Stimulated activated CD4-positive, alpha-beta T cell treated with anti-CD3 and anti-CD28 coated beads, Interleukin-4, amount 100 ng/mL, for 1 hour (primary cell): ENCODE data around the gene FBXO48.

Source experiments
- DNase-seq: peaks from one replicate; pipeline ENCODE4 v3.0.0-alpha.2; 2020

Gene FBXO48

DNA sequence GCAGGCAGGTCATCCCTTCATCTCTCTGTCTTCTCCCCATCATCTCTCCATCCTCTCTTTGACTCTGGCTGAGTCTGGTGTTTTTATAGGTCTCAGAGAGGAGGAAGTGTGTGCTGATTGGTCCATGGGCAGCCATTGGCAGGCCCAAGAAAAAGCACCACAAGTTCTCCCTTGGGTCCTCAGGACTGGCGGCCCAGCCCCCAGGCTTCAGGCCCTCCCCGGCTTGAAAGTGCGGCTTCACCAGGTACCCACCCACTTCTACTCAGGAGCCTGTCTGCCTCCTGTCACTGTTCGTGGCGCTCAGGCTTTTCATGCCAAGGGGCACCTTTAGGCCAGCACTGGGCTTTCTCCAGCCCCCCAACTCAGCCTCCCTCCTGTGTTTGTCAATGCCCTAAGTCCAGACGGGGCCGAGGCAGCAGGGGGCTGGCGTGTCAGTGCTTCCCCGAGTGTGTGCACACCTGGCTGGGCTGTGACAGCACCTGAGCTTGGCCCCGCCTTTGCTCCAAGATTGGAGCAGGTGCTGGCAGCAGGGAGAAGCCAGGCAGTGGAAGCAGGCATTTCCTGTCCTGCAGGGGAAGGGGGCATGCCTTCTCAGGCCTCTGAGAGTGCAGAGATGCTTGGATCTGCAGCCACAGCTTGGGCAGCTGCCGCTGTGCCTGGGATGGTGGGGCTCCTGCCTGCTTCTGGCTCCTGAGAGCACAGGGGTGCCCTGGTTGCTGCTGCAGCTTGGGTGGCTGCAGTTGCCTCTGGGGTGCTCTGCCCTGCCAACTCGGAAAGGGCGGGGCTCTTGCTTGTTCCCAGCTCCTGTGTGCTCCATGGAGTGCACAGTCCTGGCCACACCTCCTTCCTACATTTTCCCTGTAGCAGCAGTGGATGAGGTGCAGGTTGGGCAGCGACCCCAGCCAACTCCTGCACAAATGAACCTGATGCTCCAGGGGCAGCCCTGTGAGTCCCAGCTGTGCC is 34.1 kb downstream of the FBXO48 start:
- no peak for DNase-seq

DNA sequence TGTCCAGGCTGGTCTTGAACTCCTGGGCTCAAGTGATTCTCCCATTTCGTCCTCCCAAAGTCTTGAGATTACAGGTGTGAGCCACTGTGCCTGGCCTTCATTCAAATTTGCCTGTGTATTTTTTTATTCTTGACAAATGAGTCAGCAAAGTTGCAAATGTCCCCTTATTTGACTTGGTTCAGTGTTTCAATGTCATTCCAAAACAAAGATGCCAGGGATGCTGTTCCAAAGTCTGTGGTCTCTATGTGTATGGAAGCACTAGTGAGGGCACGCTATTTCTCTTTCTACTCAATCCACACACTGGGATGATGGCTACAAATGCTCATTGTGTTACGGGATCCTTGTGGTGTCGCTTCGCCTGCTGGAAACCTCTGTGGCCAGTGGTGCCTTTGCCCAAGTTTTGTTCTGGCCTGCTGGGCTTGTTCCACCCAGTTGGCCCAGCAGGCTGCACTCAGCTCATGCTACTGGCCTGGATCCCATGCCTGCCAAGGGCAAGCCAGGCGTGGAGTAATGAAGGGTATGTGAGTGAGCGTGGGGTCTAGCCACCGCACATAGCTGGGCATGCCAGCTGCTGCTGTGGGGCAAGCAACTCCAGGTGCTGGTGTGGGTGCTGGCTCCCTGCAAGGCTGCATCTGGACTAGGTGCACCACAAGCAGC is 35.6 kb downstream of the FBXO48 start:
- no peak for DNase-seq

DNA sequence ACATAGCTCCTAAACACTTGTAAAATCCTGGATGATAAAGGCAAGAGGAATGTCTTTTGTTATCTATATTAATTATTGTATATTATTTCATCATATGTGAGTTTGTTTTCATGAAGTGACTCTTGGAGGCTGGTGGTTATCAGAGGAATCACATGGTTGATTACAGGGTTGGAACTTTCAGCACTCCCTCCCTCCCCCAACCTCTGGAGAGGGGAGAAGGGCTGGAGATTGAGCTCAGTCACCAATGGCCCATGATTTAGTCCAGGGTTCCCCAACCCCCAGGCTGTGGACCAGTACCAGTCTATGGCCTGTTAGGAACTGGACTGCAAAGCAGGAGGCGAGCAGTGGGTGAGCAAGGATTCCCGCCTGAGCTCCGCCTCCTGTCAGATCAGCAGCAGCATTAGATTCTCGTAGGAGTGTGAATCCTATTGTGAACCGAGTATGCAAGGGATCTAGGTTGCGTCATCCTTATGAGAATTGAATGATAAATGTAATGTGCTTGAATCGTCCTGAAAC is 37.7 kb downstream of the FBXO48 start:
- DNase-seq: no peak

DNA sequence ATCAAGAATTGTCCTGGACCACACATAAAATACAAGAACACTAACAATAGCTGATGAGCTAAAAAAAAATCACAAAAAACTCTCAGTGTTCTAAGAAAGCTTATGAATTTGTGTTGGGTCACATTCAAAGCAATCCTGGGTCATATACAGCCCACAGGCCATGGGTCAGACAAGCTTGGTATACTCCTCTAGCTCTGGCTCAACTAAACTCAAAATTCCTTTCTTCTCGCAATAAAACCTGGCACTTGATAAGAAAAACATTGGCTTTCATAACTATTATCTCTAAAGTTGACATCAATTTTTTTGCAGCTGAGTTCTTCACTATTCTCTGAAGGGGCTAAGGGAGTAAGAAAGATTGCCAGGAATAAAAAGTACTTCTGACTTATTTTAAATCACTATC is 38.3 kb downstream of the FBXO48 start:
- DNase-seq: no peak

- DNase-seq: no peak
Observed at GRCh38 chr2:68428126-68428525, 39.0 kb downstream of the FBXO48 start.

DNA sequence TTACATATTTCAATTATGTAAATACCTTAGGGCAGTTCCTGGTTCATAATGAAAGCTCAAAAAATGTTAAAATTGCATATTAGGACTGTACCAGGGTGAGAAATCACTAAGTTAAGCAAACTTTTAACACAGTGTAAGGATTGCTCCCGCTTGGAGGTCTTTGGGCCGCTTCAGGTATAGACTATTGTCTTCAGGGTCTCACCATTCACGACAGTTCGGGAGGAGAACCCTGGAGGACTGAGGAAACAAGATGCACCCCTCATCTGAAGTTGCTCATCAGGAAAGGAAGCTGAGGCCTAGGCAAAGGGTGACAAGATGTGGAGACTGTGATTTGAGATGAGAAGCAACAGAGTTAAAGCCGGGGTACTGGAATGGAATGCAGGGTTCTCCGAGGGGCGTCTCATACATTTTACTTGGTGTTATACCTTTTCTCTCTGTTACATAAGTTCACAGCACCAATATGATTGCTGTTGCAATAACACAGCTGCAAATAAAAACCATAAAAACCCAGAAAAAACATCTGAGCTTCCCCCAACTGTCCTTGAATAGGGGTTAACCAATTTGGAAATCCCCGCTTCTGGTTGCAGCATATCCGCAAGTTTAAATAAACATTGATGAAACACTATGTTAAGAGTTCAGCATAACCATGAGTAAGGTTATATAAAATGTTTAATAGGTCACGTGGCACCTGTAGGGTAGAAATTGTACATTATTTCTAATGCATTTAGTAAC is 40.1 kb downstream of the FBXO48 start:
- no peak for DNase-seq

GRCh38 chr2:68426446-68426845 is 40.6 kb downstream of the FBXO48 start:
- no peak for DNase-seq

DNA sequence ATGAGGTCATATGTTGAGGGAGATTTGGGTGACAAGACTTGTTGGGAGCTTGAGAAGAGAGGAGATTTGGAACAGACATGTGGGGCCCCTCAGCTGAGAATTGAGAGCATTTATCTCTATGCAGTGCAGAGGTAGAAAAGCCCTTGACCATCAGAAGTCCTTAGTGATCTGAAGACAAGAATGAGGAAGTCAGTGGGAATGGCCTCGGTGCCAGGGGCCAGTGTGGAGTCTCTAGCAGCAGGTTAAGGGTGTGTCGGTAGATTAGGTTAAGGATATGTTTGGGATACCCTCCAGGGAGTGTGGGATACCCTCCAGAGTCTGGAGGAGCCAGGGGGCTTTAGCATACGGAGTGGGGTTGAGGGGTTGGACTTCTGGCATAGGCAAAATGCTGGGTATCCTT is 41.6 kb downstream of the FBXO48 start:
- DNase-seq: no peak

DNA sequence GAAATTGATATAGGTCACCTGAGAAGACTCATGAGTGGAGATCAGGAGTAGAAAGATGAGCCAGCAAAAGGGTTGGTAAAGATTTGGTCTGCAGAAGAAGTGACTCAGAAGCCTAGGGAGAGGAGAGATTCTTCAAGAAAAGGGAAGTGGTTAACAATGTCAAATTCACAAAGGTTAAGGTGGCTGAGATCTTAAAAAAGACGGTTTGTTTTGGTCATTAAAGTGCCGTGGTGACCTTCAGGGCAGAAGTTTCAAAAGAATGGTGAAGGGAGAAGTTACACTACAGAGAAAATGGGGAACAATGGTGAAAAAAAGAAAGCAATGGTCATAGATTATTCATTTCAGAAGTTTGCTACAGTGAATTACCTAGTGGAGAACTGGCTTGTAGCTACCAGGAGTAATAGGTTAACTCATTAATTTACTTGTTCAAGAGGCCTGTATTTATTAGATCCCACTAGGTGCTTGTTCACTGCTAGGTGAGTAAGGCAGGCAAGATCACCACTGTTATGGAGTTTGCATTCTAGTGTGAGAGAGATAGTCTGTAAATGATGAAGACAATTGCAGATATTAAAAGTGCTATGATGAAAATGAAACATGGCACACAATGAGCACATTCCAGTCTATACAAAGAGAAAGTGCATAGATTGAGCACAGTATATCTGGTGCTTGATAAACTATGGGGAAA is 43.0 kb downstream of the FBXO48 start:
- no peak for DNase-seq

DNA sequence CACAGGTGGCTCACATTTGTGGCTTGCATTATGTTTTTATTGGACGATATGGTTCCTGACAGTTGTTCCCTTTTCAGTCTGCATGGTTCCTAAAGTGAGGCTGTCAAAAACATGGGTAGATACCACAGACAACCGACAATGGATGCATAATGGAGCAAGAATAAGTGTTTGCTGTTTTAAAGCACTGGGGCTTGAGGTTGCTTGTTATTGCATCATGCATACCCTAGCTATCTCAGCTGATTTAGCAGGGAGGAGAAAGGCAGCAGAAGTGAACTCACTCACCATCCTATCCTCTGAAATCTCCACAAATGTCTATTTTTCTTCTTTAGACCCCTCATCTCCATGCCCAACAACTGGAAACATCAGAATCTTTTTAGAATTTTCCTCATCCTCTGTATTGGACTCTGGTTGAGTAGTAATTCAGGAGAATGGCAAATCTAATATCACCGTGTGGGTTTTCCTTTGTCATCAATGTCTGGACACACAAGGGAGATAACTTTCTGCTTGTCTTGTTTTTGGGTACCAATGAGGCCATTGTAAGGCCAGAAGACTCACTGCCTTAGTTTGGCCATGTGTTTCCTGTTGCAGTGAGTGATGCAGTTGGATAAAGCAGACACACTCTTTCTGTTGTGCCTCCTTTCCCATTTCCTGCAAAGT is 46.7 kb downstream of the FBXO48 start:
- no peak for DNase-seq

- DNase-seq: no peak
Observed at GRCh38 chr2:68418855-68419254, 48.2 kb downstream of the FBXO48 start.

DNA sequence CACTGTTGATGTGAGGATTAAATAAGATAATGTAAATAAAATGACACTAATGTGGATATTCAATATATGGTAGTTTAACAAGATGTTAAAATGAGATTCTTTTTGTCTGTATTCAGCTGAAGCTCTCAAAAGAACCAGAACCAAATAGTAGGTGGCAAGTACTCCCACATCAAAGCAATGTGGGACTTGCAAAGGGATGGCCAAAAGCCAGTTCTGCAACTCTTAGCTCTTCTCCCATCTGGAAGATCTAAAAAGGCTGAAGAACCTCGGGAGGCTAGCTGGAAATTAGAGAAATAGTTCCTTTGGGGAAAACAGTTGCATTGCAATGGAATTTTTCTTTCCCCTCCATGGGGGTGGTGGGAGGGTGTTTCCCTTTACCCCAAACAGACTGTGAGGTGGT is 48.7 kb downstream of the FBXO48 start:
- no peak for DNase-seq

GRCh38 chr2:68417926-68418325 is 49.2 kb downstream of the FBXO48 start:
- DNase-seq: no peak

- DNase-seq: no peak
Observed at GRCh38 chr2:68416081-68416675, 50.9 kb downstream of the FBXO48 start.

DNA sequence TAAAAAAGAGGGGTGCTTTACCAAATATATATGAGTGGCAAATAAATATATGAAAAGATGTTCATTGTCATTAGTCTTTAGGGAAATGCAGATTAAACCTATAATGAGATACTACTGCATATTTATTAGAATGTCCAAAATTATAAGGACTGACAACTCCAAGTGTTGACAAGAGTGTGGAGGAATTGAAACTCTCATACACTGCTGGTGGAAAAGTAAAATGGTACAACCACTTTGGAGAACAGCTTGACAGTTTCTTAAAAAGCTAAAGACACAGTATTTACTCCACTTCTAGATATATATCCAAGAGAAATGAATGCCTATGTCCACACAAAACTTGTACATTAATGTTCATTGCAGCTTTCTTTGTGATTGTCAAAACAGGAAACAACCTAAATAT is 51.6 kb downstream of the FBXO48 start:
- no peak for DNase-seq

DNA sequence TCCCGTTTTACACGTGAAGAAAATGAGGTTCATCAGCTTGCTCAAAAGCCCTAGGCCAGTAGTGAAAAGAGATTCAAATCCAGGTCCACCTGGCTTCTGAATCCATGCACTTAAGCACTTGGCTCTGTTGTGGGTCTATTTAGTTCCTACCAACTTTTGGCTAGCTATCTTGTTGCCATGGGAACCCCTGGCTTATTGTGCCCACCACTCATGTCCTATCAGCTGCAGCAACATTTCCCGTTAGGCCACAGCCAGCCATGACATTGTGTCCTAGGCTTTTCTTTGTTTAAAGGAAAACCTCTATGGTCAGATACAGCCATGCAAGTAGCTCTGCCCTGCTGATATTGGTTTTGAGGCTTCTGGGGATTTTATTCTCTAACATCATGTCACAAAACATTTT is 52.2 kb downstream of the FBXO48 start:
- no peak for DNase-seq

DNA sequence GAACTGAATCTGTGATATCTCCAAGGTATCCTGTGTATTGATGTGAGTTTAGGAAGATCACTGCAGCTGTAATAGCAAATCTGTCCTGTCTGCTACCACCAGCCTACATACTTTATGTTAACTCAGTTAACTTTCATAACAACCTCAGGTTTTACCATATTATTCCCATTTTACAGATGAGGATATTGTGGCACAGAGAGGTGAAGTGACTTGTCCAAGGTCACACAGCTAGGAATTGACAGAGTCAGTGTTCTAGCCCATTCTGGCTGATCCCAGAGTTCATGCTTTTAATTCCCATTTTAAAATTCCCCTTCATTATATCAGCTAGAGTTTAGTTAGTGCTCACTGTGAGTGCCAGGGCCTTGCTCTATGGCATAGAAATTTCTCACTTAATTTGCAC is 52.6 kb downstream of the FBXO48 start:
- DNase-seq: no peak

- no peak for DNase-seq
Observed at GRCh38 chr2:68413466-68413865, 53.6 kb downstream of the FBXO48 start.

DNA sequence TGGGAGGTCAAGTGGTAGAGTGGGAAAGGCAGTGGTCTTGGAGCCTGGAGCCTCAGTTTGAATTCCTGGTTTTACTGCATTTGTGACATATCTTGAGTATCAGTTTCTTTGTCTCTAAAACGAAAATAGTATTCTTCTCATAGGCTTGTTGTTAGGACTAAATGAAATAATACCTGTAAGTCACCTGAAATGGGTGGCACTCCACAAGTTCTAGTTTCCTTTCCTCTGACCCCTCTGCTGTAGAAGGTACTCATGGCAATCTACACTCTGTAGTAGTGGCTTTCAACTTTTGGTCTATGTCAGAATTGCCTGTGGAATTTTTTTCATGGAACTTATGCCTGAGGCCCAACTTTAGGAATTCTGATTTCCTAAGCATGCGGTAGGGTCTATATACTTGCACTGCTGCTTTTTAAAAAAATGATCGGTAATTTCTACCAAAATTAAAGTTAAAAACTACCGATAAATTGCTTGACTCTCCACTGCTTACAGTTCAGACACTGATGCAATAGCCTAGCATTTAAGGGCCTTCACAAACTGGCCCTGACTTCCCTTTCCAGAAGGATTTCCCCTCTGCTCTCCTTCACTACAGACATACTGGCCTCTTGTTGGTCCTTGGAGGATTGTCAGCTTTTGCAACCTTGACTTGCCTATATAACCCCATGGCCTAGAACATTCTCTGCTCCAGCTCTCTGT is 54.8 kb downstream of the FBXO48 start:
- DNase-seq: no peak

- DNase-seq: no peak
Observed at GRCh38 chr2:68411397-68412126, 55.5 kb downstream of the FBXO48 start.
